Immature natural killer cell (primary cell): ENCODE data around the gene TNFRSF8. TPM values are rescaled to one million over a fixed set of nuclear protein-coding genes. Genes with fewer than 3 reads are reported as not detected.

Experiments
- DNase-seq, 3 donors: peaks; one replicate each; pipeline ENCODE4 v3.0.0; 2022; ENCODE audit warnings: mixed read lengths in 1 of 3
- H3K27ac Mint-ChIP-seq, 6 donors: one replicate each; pipeline ENCODE4 v1.8.0; 2020; ENCODE audit warnings: mixed read lengths in 6 of 6, mild to moderate bottlenecking in 5 of 6, inconsistent platforms in 4 of 6, moderate library complexity in 3 of 6
- H3K27me3 Mint-ChIP-seq, 3 donors: one replicate each; pipeline ENCODE4 v1.8.0; 2020 to 2021; ENCODE audit warnings: low read depth in 3 of 3, mild to moderate bottlenecking in 3 of 3, mixed read lengths in 3 of 3, moderate library complexity in 3 of 3, inconsistent platforms in 1 of 3
- H3K36me3 Mint-ChIP-seq, 3 donors: one replicate each; pipeline ENCODE4 v1.8.0; 2020; ENCODE audit warnings: mixed read lengths in 3 of 3, inconsistent platforms in 2 of 3, mild to moderate bottlenecking in 2 of 3
- H3K4me1 Mint-ChIP-seq, 2 donors: one replicate each; pipeline ENCODE4 v1.8.0; 2020; ENCODE audit warnings: inconsistent platforms in 2 of 2, mild to moderate bottlenecking in 2 of 2, mixed read lengths in 2 of 2, moderate library complexity in 1 of 2
- H3K4me3 Mint-ChIP-seq, 5 donors: one replicate each; pipeline ENCODE4 v1.8.0; 2020; ENCODE audit warnings: mild to moderate bottlenecking in 5 of 5, mixed read lengths in 5 of 5, inconsistent platforms in 3 of 5, moderate library complexity in 3 of 5
- H3K9me3 Mint-ChIP-seq, 6 donors: one replicate each; pipeline ENCODE4 v1.8.0; 2020; ENCODE audit warnings: mild to moderate bottlenecking in 6 of 6, mixed read lengths in 6 of 6, inconsistent platforms in 4 of 6, moderate library complexity in 3 of 6
- polyA plus RNA-seq, 3 donors: library from polyadenylated mRNA; unstranded; fragments of 300-500 nt; fragmentation: Illumina TruSeq; gene quantifications; one replicate each; pipeline ENCODE4 v1.2.3, GENCODE V29; 2021

Gene TNFRSF8
- polyA plus RNA-seq, 3 donors from 2014 or later: 0.09 TPM; not detected in 2

- H3K36me3 Mint-ChIP-seq: peaks cover 4% of the 10 kb centered on the region in 3 donors
- H3K27ac Mint-ChIP-seq: no peak overlapping the region
- H3K4me3 Mint-ChIP-seq: no peak overlapping the region
- H3K4me1 Mint-ChIP-seq: peaks cover 17% of the 10 kb centered on the region in 2 donors
- no peaks in the 10 kb centered on the region for H3K9me3 Mint-ChIP-seq
- H3K27me3 Mint-ChIP-seq: peaks cover 4 to 7% (median 6%) of the 10 kb centered on the region in 3 donors
- no peak for DNase-seq
Measured at GRCh38 chr1:12078575-12078937, 15.5 kb downstream of the TNFRSF8 start.

DNA sequence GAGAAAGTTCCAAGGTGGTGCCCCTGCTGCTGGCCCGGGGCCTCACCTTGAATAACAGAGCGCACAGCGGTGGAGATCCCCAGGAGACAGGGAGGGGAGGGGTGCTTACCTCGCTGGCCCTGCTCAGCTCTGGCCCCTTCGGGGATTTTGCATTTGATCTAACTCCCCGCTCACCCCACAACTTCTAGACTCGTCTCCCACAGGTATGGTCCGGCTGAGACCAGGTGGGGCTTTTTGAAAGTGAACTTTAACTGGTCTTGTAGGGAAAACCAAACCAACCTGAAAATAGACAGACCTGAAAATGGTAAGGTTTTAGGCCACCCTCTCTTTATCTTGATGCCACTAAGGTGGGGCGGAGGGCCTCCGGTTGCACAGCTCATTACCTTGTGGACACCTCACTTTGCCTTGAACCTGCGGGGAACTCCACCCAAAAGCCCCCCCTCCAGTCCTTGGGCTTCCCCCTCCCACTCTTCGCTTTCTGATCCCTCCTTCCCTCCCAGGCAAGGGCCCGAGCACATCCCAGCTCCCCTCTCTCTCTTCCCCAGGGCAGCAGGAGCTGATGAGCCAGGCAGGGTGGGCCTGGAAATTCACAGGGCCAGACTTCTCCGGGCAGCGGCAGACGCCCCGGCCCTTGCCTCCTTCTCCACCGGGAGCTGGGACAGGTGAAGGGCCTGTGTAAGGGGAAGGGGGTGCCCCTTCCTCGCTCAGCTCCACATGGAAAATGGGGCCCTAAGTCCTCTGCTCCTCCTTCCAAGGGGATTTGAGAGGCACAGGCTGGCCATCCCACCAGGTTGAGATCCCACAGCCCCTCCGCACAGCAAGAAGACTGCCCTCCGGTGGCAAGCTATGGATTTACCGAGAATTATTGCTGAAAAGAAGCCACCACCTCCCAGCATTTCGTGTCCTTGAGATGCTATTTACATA, 16.1 kb downstream of the TNFRSF8 start:
- H3K27me3 Mint-ChIP-seq: peaks cover 2 to 7% (median 6%) of the 10 kb centered on the region in 3 donors
- peaks cover 17 to 23% of the 10 kb centered on the region in 2 donors for H3K4me1 Mint-ChIP-seq
- no peak overlapping the region for H3K27ac Mint-ChIP-seq
- DNase-seq: peak in 2 of 3 donors; percentile 16 to 21
- H3K4me3 Mint-ChIP-seq: no peak overlapping the region
- H3K36me3 Mint-ChIP-seq: peaks cover 4% of the 10 kb centered on the region in 3 donors
- no peaks in the 10 kb centered on the region for H3K9me3 Mint-ChIP-seq

- Mint-ChIP-seq H3K4me3 (no peak overlapping the region), H3K36me3 (peaks cover 4% of the 10 kb centered on the region in 3 donors), H3K27ac (no peak overlapping the region), H3K4me1 (peaks cover 17 to 23% of the 10 kb centered on the region in 2 donors), H3K27me3 (peaks cover 2 to 7% (median 6%) of the 10 kb centered on the region in 3 donors), H3K9me3 (no peaks in the 10 kb centered on the region)
- no peak for DNase-seq
Measured at GRCh38 chr1:12080156-12080555, 17.1 kb downstream of the TNFRSF8 start.

DNA sequence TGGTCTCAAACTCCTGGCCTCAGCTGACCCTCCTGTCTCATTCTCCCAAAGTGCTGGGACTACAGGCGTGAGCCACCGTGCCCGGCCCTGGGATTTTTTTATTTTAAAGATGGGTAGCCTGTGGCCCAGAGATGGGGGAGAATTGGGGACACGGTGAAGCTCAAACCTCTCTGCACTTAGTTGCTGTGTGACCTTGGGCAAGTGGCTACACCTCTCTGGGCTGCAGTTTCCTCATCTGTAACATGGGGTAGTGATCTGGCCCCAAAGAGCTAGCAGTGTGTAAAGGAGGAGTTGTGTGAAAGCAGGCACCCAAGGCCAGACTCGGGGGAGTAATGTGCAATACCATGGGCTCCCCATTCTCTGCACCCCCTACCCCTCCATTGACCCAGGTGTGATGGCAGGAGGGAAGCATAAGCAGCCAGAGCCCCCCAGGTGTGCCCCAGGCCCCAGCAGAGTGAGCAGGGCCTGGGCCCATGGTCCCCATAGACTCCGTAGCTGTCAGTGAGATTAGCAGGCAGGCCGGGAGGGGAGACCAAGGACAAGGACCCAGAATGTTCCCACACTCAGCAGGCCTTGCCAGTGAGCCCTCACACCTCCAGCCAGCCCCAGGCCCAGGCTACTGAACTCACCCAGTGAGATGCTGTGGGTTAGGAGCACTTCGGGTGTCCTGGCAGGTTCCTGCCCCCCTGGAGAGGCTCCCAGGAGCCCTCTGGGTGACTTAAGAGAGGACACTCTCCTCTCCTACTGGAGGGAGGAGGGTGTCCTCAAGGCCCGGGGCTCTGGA, 17.9 kb downstream of the TNFRSF8 start:
- DNase-seq: no peak
- Mint-ChIP-seq H3K36me3 (peaks cover 4% of the 10 kb centered on the region in 3 donors), H3K27ac (peak overlapping the region in 1 of 6 donors; percentile 58), H3K4me3 (no peak overlapping the region), H3K9me3 (no peaks in the 10 kb centered on the region), H3K27me3 (peaks cover 2 to 7% (median 6%) of the 10 kb centered on the region in 3 donors), H3K4me1 (peaks cover 21 to 26% of the 10 kb centered on the region in 2 donors)

- Mint-ChIP-seq H3K27ac (peak overlapping the region in 5 of 6 donors; percentile 1 to 78 (median 77)), H3K4me3 (peak overlapping the region in 2 of 5 donors; percentile 33 to 50), H3K9me3 (no peaks in the 10 kb centered on the region), H3K4me1 (peaks cover 28 to 35% of the 10 kb centered on the region in 2 donors), H3K27me3 (peaks cover 0 to 4% (median under 1%) of the 10 kb centered on the region in 3 donors), H3K36me3 (peaks cover 4% of the 10 kb centered on the region in 3 donors)
- no peak for DNase-seq
Measured at GRCh38 chr1:12081648-12082396, 18.7 kb downstream of the TNFRSF8 start.

DNA sequence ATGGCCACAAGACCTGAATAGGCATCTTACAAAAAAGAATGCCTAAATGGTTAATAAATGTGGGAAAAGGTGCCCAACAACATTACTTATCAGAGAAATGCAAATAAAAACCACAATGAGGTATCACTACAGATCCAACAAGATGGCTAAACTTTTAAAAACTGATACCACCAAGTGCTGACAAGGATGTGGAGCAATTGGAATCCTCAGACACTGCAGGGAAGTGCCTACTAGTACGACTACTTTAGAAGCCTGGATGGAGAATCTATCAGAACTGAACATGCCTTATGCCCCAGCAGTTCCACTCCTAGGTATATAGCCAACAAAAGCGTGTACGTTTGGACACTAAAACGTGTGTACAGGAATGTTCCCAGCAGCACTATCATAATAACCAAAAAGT, 19.9 kb downstream of the TNFRSF8 start:
- H3K27me3 Mint-ChIP-seq: peaks cover 0 to 3% (median 2%) of the 10 kb centered on the region in 3 donors
- no peak overlapping the region for H3K4me3 Mint-ChIP-seq
- H3K9me3 Mint-ChIP-seq: no peaks in the 10 kb centered on the region
- H3K36me3 Mint-ChIP-seq: peaks cover 4 to 10% (median 4%) of the 10 kb centered on the region in 3 donors
- H3K4me1 Mint-ChIP-seq: peaks cover 39 to 46% of the 10 kb centered on the region in 2 donors
- H3K27ac Mint-ChIP-seq: peak overlapping the region in 3 of 6 donors; percentile 43 to 77 (median 74)
- no peak for DNase-seq

- H3K27me3 Mint-ChIP-seq: peaks cover 0 to 3% (median 2%) of the 10 kb centered on the region in 3 donors
- peak overlapping the region in 4 of 6 donors; percentile 7 to 46 (median 30) for H3K27ac Mint-ChIP-seq
- no peak for DNase-seq
- H3K4me1 Mint-ChIP-seq: peaks cover 47 to 54% of the 10 kb centered on the region in 2 donors
- no peak overlapping the region for H3K4me3 Mint-ChIP-seq
- H3K36me3 Mint-ChIP-seq: peaks cover 4 to 10% (median 4%) of the 10 kb centered on the region in 3 donors
- no peaks in the 10 kb centered on the region for H3K9me3 Mint-ChIP-seq
Measured at GRCh38 chr1:12083766-12084165, 20.7 kb downstream of the TNFRSF8 start.

- peaks cover 4 to 10% (median 4%) of the 10 kb centered on the region in 3 donors for H3K36me3 Mint-ChIP-seq
- peaks cover 0 to 3% (median 0%) of the 10 kb centered on the region in 3 donors for H3K27me3 Mint-ChIP-seq
- no peaks in the 10 kb centered on the region for H3K9me3 Mint-ChIP-seq
- H3K4me3 Mint-ChIP-seq: peak overlapping the region in 2 of 5 donors; percentile 10 to 18
- H3K4me1 Mint-ChIP-seq: peaks cover 65 to 69% of the 10 kb centered on the region in 2 donors
- peak overlapping the region in 3 of 6 donors; percentile 3 to 72 (median 53) for H3K27ac Mint-ChIP-seq
- no peak for DNase-seq
Measured at GRCh38 chr1:12085643-12086260, 22.6 kb downstream of the TNFRSF8 start.

DNA sequence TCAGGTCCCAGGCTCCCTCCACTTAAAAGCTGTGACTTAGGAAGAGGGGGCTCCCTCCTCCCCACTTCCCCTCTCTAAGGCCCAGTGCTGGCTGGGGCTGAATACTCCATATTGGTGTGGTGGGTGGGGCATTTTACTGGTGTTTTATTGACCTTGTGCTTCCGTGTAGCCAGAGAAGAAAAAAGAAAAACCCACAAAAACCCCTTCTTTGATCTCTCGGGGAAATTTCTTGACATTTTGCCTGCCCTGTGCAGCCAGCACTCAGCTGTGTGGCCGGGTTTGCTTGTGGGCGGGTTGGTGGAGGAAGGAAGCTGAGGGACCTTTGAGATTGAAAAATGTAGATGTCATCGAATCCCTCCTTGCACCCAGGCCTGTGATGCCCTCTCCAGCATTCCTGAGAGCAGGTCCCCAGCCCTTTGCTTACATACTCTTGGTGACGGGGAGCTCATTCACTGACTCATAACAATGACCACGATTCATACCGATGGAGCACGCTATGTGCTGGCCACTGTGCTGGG, 24.8 kb downstream of the TNFRSF8 start:
- Mint-ChIP-seq H3K4me3 (peak overlapping the region; percentile 71 to 80 (median 77)), H3K27me3 (peaks cover 0 to 3% (median 0%) of the 10 kb centered on the region in 3 donors), H3K4me1 (peaks cover 56 to 60% of the 10 kb centered on the region in 2 donors), H3K27ac (peak overlapping the region; percentile 80 to 95 (median 90)), H3K9me3 (peaks cover 0 to 2% (median 0%) of the 10 kb centered on the region in 6 donors), H3K36me3 (peaks cover 0 to 5% (median 0%) of the 10 kb centered on the region in 3 donors)
- peak; percentile 58 to 66 (median 64) for DNase-seq

DNA sequence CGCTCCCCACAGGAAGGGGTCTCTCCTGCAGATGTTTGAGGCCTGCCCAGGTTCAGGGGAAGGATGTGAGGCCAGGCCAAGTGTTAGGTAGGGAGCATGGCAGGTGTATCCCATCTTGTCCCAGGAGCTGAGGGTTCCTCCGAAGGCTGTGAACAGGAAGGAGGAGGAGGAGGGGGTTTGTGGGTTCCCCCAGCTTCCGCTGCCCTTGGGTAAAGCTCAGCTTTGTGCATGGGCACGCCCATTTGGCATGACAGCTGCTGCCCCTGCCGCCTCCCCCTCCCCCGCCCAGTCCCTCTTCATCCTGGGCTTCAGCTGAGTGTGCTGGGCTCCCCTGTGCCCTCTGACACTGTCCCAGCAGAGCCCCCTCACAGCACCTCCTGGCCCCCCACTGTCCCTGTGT, 25.5 kb downstream of the TNFRSF8 start:
- Mint-ChIP-seq H3K36me3 (peaks cover 0 to 5% (median 0%) of the 10 kb centered on the region in 3 donors), H3K9me3 (peaks cover 0 to 2% (median 0%) of the 10 kb centered on the region in 6 donors), H3K27ac (peak overlapping the region; percentile 80 to 95 (median 90)), H3K27me3 (peaks cover 0 to 3% (median 0%) of the 10 kb centered on the region in 3 donors), H3K4me3 (peak overlapping the region; percentile 71 to 81 (median 77)), H3K4me1 (peaks cover 58% of the 10 kb centered on the region in 2 donors)
- DNase-seq: peak; percentile 45 to 53 (median 48)

- Mint-ChIP-seq H3K4me1 (peaks cover 52 to 58% of the 10 kb centered on the region in 2 donors), H3K27me3 (peaks cover 1 to 3% (median 3%) of the 10 kb centered on the region in 3 donors), H3K9me3 (peaks cover 0 to 2% (median 0%) of the 10 kb centered on the region in 6 donors), H3K36me3 (peaks cover 0 to 5% (median 0%) of the 10 kb centered on the region in 3 donors), H3K27ac (peak overlapping the region in 3 of 6 donors; percentile 17 to 72 (median 40)), H3K4me3 (peak overlapping the region in 1 of 5 donors; percentile 32)
- DNase-seq: no peak
Measured at GRCh38 chr1:12090326-12090725, 27.2 kb downstream of the TNFRSF8 start.

- Mint-ChIP-seq H3K27ac (peak overlapping the region in 2 of 6 donors; percentile 40), H3K27me3 (peaks cover 3 to 4% (median 3%) of the 10 kb centered on the region in 3 donors), H3K9me3 (peaks cover 0 to 2% (median 0%) of the 10 kb centered on the region in 6 donors), H3K36me3 (peaks cover 0 to 5% (median 0%) of the 10 kb centered on the region in 3 donors), H3K4me1 (peaks cover 47 to 53% of the 10 kb centered on the region in 2 donors), H3K4me3 (no peak overlapping the region)
- DNase-seq: no peak
Measured at GRCh38 chr1:12091191-12091590, 28.1 kb downstream of the TNFRSF8 start.
